HEK293 (cell line): ENCODE data around the gene LYPLA2.

ENCODE experiments used
- HIC1 ChIP-seq: fragments of 450-650 bp; formaldehyde crosslinking; IDR thresholded peaks from 2 replicates; pipeline ENCODE4 v1.5.1; 2016; ENCODE audit warnings: missing biosample characterization, missing genetic modification characterization
- IKZF3 ChIP-seq: fragments of 450-650 bp; IDR thresholded peaks from 2 replicates; pipeline ENCODE4 v1.5.0; 2018; ENCODE audit warnings: missing biosample characterization, mild to moderate bottlenecking, missing genetic modification characterization, moderate library complexity
- OVOL3 ChIP-seq: fragments of 450-650 bp; formaldehyde crosslinking; IDR thresholded peaks from 2 replicates; pipeline ENCODE4 v1.5.1; 2016; ENCODE audit warnings: missing biosample characterization, missing genetic modification characterization
- PRDM1 ChIP-seq: fragments of 450-650 bp; formaldehyde crosslinking; IDR thresholded peaks from 2 replicates; pipeline ENCODE4; 2016; ENCODE audit warnings: missing biosample characterization, missing genetic modification characterization
- RBAK ChIP-seq: fragments of 450-650 bp; formaldehyde crosslinking; IDR thresholded peaks from 2 replicates; pipeline ENCODE4 v1.5.1; 2016; ENCODE audit warnings: missing biosample characterization, missing genetic modification characterization
- REPIN1 ChIP-seq: fragments of 450-650 bp; formaldehyde crosslinking; IDR thresholded peaks from 2 replicates; pipeline ENCODE4 v1.5.1; 2017; ENCODE audit warnings: missing biosample characterization, missing genetic modification characterization, low read depth
- ZBTB11 ChIP-seq: fragments of 450-650 bp; formaldehyde crosslinking; conservative IDR thresholded peaks from 2 replicates; pipeline ENCODE4 v1.5.1; 2016; ENCODE audit warnings: low read depth, missing biosample characterization, missing genetic modification characterization
- ZBTB17 ChIP-seq: fragments of 450-650 bp; formaldehyde crosslinking; IDR thresholded peaks from 2 replicates; pipeline ENCODE4 v1.5.1; 2016; ENCODE audit warnings: missing biosample characterization, missing genetic modification characterization
- ZNF112 ChIP-seq: fragments of 450-650 bp; formaldehyde crosslinking; IDR thresholded peaks from 2 replicates; pipeline ENCODE4 v1.5.0; 2017; ENCODE audit warnings: missing biosample characterization, missing genetic modification characterization
- ZNF148 ChIP-seq: fragments of 450-650 bp; formaldehyde crosslinking; IDR thresholded peaks from 2 replicates; pipeline ENCODE4 v1.5.0; 2017; ENCODE audit warnings: missing biosample characterization, missing genetic modification characterization, borderline replicate concordance
- ZNF169 ChIP-seq: fragments of 450-650 bp; formaldehyde crosslinking; IDR thresholded peaks from 2 replicates; pipeline ENCODE4 v1.5.1; 2016; ENCODE audit warnings: missing biosample characterization, missing genetic modification characterization
- ZNF280D ChIP-seq: fragments of 450-650 bp; formaldehyde crosslinking; IDR thresholded peaks from 2 replicates; pipeline ENCODE4 v1.5.1; 2016; ENCODE audit warnings: missing biosample characterization, missing genetic modification characterization
- ZNF341 ChIP-seq: fragments of 450-650 bp; formaldehyde crosslinking; IDR thresholded peaks from 2 replicates; pipeline ENCODE4; 2016; ENCODE audit warnings: low read depth, missing biosample characterization, missing genetic modification characterization
- ZNF362 ChIP-seq: fragments of 450-650 bp; formaldehyde crosslinking; IDR thresholded peaks from 2 replicates; pipeline ENCODE4 v1.5.1; 2016; ENCODE audit warnings: missing biosample characterization, missing genetic modification characterization
- ZNF37A ChIP-seq: fragments of 450-650 bp; IDR thresholded peaks from 2 replicates; pipeline ENCODE4 v1.5.1; 2018; ENCODE audit warnings: missing biosample characterization, missing genetic modification characterization
- ZNF561 ChIP-seq: fragments of 450-650 bp; IDR thresholded peaks from 2 replicates; pipeline ENCODE4 v1.5.1; 2018; ENCODE audit warnings: missing biosample characterization, missing genetic modification characterization, borderline replicate concordance
- ZNF585B ChIP-seq: fragments of 450-650 bp; formaldehyde crosslinking; IDR thresholded peaks from 2 replicates; pipeline ENCODE4 v1.5.1; 2016; ENCODE audit warnings: missing biosample characterization, missing genetic modification characterization
- ZNF629 ChIP-seq: fragments of 450-650 bp; formaldehyde crosslinking; IDR thresholded peaks from 2 replicates; pipeline ENCODE4 v1.5.1; 2017; ENCODE audit warnings: missing biosample characterization, missing genetic modification characterization
- ZNF692 ChIP-seq: fragments of 450-650 bp; formaldehyde crosslinking; IDR thresholded peaks from 2 replicates; pipeline ENCODE4 v1.5.1; 2016; ENCODE audit warnings: missing biosample characterization, missing genetic modification characterization
- ZNF704 ChIP-seq: fragments of 450-650 bp; formaldehyde crosslinking; IDR thresholded peaks from 2 replicates; pipeline ENCODE4 v1.5.1; 2016; ENCODE audit warnings: missing biosample characterization, missing genetic modification characterization

LYPLA2 gene

GRCh38 chr1:23777979-23778814, 12.7 kb upstream of the LYPLA2 start, which contains the start of gene PITHD1 (continued):
- TF ChIP-seq ZBTB11 (tag by site-specific recombination), result peak; percentile 55; the same call in 1 of the 2 replicates
- TF ChIP-seq REPIN1 (tag by site-specific recombination), result no peak
- TF ChIP-seq ZNF341 (tag by site-specific recombination), result peak; percentile 42; the same call in 1 of the 2 replicates
- no peak for TF ChIP-seq IKZF3 (tag by site-specific recombination)
- TF ChIP-seq ZNF169 (tag by site-specific recombination), result no peak
- peak; percentile 84 for TF ChIP-seq ZBTB17 (tag by site-specific recombination)
- peak; percentile 63; the same call in 1 of the 2 replicates for TF ChIP-seq ZNF692 (tag by site-specific recombination)
- TF ChIP-seq ZNF37A, result no peak
- TF ChIP-seq PRDM1 (tag by site-specific recombination), result peak; percentile 15; the same call in 1 of the 2 replicates
- TF ChIP-seq RBAK, result no peak
- TF ChIP-seq ZNF362 (tag by site-specific recombination), result no peak
- TF ChIP-seq ZNF561, result 0 out of 2 replicates have a peak, but pooled peaks have one; percentile 48
- no peak for TF ChIP-seq HIC1
- no peak for TF ChIP-seq ZNF148 (tag by site-specific recombination)
- no peak for TF ChIP-seq ZNF704 (tag by site-specific recombination)
- TF ChIP-seq ZNF585B, result no peak
- peak; percentile 72 for TF ChIP-seq ZNF629 (tag by site-specific recombination)
- TF ChIP-seq ZNF280D (tag by site-specific recombination), result no peak
- TF ChIP-seq OVOL3, result no peak
- TF ChIP-seq ZNF112, result no peak
